ENCODE data around the gene BRD2.

GRCh38 chr6:33018904-33019303 is 50.5 kb downstream of the BRD2 start:
- no peak for TF ChIP-seq EZH2 (IDR thresholded peaks at IDR 0.05; ENCODE audit: borderline replicate concordance, low read depth, low read length, severe bottlenecking)
- TF ChIP-seq, protein P1, sequence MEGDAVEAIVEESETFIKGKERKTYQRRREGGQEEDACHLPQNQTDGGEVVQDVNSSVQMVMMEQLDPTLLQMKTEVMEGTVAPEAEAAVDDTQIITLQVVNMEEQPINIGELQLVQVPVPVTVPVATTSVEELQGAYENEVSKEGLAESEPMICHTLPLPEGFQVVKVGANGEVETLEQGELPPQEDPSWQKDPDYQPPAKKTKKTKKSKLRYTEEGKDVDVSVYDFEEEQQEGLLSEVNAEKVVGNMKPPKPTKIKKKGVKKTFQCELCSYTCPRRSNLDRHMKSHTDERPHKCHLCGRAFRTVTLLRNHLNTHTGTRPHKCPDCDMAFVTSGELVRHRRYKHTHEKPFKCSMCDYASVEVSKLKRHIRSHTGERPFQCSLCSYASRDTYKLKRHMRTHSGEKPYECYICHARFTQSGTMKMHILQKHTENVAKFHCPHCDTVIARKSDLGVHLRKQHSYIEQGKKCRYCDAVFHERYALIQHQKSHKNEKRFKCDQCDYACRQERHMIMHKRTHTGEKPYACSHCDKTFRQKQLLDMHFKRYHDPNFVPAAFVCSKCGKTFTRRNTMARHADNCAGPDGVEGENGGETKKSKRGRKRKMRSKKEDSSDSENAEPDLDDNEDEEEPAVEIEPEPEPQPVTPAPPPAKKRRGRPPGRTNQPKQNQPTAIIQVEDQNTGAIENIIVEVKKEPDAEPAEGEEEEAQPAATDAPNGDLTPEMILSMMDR (IDR thresholded peaks at IDR 0.05; ENCODE audit: borderline replicate concordance, extremely low read depth, low read length, poor library complexity, severe bottlenecking): no peak
